Activated CD8-positive, alpha-beta memory T cell treated with anti-CD3 and anti-CD28 coated beads, Interleukin-2, amount 50 U/mL, for 24 hours (primary cell): ENCODE data around the gene STXBP6.

ENCODE experiments used
- DNase-seq: peaks from one replicate; pipeline ENCODE4 v3.0.0-alpha.2; 2020; ENCODE audit errors: extremely low read depth

Gene STXBP6

DNA sequence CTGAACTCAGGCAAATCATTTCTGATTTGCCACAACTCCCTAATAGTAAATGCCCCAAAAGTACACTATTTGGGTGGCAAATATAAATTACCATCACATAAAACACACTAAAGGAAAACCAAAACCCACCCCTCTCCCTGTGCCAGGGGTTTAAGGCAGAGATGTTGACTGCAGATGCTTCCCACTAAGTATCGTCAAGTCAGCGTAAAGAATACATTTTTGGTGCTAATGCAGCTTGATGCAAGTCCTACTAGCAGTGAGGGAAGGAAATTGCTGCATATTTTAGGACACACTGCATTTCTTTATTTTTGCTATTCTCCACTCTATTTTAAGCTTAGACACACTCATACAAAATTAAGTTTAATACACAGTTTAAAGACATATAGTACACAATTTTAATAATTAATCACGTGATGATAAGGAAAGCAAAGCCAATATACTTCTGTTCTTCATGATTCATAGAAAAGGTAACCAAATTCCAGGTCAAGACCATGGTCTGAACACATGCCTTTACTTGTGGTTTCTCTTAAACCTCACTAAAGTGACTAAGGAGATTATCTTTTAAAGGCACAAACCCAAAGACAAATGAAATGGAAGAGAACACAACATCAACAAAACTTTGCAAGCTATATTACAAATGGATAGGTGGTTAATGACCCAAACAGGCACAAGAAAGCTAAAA lies 162.2 kb downstream of the STXBP6 start:
- DNase-seq, result no peak

DNA sequence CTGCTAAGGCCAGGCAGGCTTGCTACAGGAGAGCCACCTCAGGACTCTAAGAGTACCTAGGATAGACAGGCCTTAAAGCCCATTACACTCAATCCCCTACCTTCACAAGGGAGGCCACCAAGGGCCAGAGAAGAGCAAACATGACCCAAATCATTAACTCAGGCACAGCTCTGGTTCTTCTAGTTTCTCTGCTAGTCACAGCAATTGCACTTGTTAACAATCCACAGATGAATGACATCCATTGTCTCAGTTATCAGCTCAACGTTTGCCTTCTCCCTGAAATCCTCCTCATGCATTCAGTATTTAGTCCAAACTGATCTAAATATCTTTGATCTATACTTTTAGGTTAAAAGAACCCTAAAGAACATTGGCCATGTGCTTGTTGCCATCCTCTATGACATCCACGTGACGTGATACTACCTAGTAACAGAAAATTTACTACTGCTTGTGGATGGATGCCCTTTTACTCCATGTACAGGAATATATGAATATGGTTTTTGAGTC lies 164.5 kb downstream of the STXBP6 start:
- no peak for DNase-seq

DNA sequence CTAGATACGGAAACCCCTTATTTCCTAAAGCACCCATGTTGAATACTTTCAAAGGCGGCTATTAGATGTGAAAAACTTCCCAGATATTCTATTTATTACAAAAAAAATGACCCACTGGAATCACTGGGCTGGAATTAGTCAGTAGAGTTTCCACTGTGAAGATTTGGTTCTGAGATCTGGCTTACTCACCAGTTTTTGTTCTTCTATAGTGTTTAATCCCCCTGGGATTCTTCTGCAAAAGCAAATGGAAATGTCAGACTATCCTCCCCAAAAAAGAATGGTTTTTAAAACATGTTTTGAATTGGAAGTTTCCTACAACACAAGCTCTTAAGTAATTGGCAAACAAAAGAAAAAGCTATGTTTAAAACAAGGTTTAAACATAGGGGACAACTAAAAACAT lies 166.4 kb downstream of the STXBP6 start:
- no peak for DNase-seq

DNA sequence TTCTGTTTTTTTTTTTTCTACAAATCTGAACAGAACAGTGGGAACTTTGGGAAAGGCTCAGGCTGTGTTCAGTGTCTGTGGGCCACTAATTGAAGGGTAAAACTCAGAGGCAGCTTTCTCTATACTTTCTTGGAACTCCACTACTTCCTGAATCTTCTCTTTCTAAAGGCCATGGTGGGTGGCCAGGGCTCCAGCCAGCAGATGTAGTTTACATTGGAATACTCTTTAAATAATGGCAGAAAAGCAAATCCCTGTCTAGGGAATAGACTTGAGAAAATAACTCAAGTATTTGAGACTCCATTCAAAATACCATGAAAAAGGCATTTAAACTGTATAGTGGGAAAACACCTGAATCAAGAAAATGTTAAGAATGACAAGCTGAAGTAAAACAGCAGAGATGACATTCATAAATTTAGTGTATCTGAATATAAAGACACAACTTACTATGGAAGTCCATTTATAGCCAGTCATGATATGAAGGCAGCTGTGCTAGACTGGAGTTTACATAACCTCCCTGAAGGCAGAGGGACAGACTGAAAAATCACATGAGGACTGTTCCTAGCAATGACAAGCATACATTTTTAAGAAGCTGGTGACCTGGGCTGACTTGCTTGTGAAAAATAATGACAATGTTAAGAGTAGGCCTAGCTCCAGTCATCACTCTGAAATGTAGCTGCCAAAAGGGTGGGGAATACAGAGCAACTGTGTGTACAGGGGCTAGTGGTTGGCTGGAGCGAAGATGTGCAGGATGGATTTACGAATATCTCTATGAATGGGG lies 168.6 kb downstream of the STXBP6 start:
- DNase-seq, result no peak

DNA sequence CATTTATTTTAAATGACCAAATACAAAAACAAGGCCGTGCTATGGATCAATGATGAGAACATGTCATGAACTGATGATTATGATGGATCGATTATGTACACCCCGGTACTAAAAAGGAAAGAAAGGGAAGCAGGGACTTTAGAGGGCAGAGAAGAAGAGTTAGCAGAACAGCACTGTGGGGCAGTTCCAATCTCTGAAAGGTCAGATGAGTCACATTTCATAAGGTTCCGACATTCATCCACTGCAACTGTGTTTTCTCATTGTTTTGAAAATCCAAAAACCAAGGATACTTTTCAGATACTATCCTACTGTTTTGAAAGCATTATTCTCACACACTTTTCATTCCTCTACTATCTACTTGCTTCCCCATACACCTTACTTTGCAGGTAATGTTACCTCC lies 169.3 kb downstream of the STXBP6 start:
- DNase-seq, result no peak

DNA sequence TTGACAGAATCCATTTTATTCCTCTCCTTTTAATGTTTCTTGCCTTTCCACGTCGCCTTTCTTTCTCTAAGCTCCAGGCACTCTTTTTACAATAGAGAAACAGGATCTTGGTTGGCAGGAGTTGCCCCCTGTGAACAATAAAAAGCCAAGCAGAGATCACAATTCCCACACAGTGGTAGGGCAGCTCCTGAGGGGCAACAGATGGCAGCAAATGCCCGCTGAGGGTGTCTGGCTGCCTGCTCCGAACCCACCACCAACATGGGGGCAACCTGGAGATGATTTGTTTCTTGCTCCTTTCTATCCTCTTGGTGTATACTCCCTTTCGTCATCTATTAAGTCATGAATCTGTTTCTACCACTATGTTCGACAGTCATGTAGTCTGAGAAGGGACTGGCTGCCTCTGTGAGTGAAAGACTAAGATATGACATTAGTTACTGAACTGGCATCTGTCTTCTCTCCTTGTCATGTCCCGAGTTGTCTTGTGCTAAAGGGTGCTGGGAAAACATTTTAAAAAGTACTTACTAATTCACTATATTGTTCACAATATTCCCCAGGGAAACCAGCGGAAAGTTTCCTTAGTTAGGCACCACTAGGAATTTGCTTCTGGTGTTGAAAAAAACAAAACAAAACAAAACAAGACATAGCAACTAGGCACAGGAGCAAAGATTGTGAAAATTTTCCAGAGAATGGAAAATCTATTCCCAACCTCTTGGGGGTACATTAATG lies 170.1 kb downstream of the STXBP6 start:
- DNase-seq, result no peak

DNA sequence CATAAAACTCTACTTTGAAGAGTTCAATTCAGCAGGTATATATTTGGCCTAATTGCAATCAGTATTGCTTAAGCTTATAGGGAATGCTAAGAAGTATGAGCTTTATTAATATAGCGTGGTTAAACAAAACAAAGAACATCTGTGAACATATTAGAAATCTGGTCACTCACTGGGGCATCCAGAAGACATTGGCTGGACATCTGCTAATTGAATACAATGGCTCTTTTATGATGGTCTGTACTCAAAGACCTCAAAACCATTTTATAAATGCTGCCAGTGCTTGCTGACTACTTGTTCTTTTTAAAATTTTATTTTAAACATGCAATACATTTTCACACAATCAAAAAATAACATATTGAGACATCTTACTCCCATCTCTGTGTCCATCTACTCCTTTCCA lies 173.0 kb downstream of the STXBP6 start:
- DNase-seq, result no peak

DNA sequence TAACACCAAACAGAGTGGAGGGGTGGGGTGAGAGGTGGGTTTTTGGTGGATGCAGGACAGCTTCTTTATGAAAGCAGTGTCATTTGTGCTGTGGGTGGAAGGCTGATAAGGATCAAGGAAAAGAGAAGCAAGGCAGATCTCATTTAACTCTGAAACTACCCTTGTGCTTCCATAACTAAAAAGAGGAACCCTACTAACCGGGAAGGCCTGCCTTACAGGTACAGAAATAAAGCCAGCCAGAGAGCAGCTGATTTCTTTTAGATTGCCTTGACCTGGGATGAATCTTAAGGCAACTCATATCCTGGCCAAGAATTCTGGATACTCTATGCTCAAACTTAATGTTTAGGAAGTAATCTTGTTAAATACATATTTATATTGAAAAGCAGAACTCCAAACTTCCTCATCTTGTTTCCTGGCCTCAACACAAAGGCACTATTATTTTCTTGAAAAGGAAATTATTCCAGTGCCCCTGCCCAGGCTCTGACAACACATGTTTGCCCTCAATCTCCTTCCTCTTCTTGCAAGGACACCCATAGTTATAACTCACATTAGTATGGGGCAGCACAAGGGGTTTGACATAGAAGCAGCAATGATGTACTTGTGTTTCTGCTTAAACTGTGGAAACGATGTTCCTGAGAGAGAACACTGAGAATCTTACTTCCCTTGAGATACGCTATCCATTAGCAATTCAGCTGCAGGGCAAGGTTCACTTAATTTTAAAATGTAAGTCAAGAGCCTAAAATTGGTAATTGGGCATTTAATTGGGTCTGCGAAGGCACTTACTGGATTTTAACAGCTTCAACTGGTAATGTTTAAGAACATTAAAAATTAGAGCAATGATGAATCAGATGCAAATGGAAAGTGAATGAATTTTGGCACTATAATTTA lies 173.7 kb downstream of the STXBP6 start:
- DNase-seq, result no peak

DNA sequence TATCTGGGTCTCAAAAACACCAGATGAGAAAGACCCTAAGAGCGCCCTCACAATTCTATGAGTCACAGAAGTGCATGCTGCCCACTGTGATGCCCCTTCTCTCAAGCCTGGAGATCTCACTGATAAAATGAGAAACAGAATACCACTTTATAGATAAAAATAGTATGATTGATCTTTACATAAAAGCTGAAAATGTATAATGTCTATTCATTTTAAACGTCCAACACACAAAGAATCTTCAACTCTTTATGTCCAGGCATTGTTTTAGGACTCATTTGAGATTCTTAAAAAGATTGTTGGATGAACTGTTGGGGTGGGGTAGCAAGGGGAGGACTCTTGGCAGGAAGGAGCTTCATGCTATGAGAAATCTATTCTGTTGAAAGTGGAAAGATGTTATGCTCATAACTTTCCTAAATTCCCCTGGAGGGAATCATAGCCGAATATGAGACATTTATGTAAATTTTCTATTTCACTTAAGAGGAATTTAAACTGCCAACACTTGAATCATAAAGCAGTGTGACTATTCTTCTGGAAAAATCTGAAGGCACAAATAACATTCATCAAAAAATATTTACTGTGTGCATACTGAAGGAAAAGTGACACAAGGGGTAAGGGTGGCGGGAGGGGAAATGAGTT lies 174.6 kb downstream of the STXBP6 start:
- no peak for DNase-seq

DNA sequence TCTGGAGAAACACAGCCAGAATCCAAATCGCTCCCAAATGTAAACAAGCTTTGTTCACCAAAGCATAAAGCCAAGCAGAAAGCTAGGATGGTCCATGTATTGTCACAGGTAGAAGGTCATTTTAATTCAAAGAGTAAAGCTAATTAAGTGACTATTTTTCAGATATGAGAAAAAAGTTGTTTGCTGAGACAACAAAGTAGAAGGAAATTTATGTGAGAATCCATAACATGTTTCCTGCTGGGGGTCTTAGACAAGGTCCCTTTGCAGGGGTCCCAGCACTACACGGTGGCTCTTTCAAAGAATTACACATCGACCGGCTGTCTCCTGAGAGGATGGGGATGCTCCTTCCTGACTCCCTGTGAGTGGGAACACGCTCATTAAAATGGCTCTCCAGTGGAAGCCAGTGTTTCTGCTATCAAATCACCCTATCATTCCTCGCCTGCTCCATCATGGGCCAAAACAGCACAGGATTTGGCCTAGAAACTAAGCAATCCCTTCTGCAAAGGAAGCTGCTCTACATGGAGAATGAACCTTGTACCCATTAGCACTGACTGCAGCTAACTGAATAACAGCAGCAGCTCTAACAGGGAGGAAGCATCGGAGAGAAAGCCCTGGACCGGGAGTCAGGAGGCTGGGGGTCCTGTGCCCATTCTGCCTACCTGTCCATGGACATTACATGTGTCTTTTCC lies 175.3 kb downstream of the STXBP6 start:
- DNase-seq, result no peak

DNA sequence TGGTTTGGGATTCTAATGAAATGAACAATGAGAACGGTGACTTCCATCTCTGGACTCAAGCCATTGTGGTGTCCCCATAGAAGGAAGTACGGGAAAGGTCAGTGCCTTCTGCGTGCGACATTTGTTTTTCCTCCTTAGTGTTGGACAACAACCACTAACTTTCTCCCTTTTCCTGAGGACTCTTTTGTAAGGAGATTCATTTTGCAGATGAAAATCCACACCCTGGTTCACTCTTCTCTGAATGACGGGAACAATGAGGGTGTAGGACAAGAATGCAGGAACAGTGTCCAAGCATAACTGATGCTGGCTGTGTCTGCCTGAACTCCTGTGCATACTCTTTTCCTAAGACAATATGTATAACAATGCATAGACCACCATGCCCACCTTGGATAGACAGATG lies 176.4 kb downstream of the STXBP6 start:
- DNase-seq, result no peak

DNA sequence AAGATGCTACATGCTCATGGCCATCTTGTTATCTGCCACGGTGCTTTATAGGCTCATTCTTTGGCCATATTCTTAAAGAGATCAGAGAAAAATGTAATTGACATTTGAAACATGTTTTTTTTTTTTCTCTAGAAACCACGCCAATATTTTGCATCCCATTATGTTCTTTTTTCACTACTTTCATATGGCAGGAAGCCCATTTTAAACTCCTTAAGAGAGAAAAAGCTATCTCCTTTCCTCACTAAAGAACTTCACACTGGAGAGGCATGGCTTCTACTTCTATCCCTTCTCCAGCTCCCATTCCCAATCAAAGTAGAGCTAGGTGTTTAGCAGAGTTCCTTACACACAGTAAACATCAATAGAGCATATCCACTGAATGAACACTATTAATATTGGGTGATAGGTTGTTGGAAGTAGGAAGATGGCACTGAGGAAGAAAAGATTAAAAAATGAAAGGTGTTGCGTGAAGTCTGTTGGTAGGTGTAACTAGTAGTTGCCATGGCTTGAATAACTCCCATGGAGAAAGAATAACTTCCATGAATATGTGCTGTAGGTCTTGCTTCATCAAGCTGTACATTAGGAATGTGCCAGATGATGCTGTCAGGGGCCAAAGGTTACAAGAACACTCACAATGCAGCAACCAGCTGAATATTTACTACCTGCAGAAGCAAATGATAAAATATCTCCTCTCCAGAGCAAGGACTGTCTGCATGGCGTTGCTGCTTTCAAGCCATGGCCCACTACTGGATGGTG lies 178.8 kb downstream of the STXBP6 start:
- no peak for DNase-seq

DNA sequence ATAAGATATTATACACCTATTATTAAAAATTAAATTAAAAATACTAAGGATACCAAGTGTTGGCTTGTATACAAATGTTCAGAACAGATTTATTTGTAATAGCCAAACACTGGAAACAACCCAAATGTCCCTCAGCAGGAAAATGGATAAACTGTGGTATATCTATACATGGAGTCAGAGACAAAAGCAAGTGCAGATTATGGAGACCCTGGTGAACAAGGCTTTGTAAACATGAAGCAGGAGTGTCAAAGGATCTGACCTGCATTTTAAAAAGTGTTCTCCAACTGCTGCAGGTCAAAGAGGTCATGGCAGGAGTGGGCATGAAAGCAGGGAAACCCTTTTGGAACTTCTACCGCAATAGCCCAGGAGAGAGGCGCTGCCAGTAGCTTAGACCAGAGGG lies 181.6 kb downstream of the STXBP6 start:
- DNase-seq, result no peak

DNA sequence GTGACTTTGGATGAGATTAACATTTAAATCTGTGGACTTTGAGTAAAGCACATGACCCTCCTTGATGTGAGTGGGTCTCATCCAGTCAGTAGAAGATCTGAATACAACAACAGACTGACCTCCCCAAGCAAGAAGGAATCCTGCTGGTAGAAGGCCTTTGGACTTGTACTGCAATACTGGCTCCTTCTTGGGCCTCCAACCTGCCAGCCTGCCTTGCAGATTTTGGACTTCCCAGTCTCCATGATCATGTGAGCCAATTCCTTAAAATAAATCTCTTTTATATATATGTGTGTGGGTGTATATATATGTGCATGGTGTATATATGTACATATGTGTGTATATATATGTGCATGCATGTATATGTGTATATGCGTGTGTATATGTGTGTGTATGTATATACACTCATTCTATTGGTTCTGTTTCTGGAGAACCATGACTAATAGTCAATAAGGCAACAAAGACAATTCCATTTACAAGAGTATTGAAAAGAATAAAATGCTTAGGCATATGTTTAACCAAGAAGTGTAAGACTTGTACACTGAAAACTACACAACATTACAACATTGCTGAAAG lies 183.8 kb downstream of the STXBP6 start:
- no peak for DNase-seq

DNA sequence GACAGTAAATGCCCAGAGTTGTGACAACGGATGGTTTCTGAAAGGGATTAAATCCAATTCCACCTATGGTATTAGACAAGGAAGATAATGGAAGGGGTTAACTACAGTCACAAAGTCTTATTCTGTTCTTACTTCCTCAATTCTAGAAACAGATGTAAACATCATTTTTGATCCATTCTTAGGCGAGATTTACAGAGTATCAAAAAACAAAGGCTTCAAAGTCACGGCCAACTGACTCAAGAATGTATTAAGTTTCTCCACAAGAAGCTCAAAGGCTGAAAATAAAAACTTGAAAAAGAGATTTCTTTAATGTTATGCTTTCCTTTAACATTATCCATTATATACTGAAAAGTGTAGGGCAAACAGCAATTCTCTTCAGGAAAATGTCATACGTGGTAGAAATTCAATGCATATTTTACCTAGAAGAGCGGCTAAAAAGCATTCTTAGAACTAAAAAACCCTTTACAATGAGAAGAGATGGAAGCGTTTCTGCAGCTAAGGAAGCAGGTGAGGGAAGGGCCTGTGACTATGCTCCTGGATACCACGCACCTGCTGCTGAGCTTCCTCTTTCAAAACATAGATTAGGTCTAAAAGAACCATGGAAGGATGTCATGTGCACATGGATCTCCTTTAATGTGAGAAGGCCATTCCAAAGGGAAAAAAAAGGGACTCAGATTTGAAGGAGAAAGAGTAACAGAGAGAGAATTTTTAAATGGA lies 185.8 kb downstream of the STXBP6 start:
- DNase-seq, result no peak

DNA sequence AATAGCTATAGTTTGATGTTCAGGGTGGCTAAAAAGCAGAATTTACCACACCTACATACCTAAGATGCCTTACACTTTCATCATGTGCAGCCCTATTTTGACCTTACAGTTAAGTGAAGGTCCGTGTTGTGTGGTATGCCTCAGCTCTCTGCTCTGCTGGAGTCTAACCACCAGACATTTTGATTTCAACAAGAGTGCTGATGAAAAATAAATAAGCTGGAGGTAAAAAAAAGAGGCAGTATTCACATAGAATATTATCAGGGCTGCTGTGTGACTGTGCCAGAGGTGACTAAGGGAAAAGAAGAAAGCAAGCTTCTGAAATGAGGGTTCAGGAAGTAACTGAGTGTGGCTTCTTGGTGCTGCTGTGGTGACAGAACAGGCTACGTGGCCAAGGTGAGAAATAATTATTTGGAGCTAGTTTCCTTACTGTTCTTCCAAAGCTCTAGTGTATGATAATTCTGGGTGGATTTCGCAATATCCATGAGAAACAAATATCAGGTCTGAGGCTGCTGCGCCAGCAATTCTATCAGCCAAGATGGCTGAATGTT lies 188.8 kb downstream of the STXBP6 start:
- no peak for DNase-seq

DNA sequence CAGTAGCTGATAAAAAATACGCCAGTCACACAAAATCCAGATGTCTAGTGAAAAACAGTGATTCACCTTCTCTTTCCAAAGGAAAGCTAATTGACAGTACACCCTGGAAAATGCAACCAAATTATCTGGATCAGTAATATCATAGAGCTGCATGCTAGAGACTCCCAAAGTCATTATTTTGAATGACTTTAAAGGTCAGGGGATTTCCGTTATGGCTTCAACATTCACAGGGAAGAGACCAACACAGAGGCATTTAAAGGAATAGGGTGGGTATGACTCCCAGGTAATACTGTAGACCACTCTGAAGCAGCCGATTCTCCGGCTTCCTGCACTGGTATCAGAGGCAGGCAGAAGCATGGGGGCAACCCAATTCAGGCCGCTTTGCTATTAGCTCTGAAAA lies 190.4 kb downstream of the STXBP6 start:
- no peak for DNase-seq

DNA sequence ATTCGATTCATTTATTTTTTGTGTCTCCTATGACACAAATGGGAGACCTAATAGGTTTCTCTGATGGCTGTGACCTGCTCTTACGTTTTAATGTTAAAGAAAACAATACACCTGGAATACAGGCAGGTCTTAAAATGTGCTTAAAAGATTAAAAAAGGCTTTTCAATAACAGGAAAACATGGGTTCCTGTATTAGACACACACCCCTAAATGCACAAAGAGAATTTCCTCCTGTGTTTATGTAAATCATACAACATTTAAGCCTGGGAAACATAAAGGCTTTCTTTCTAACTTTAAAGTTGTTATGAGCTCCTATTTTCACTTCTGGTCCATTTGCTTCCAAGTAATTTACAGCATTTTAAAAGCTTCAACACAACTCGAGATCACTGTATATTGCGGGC lies 191.3 kb downstream of the STXBP6 start:
- DNase-seq, result no peak

DNA sequence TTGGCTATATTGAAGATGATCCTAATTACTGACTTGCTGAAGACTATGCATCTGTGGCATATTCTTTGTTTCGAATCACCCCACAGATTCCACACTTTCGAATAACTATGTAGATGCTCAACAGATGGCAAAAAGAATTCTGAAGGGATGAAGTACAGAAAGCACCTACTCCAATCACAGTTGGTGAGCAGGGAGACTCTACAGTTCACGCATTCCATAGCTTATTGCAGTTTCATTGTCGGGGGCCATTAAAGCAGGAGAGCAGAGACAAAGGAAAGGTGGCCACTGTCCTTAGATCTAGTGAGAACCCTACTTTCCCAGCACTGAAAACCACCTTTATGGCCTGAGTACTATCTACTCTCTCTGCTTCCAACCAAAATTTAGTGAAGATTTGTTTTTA lies 191.9 kb downstream of the STXBP6 start:
- DNase-seq, result no peak
